Endothelial cell of umbilical vein (primary cell): ENCODE data around the gene FOXP1. TPM values are rescaled to one million over a fixed set of nuclear protein-coding genes. Genes with fewer than 3 reads are reported as not detected.

Experiments used
- BruUV-seq: library from RNA; stranded (reverse); fragments of 400-500 nt; replicated peaks from 2 replicates; lab custom pipeline; 2021; lab: Mats Ljungman, UMichigan
- CTCF ChIA-PET: fragments of 300-600, 350-600 bp; sonication (Branson Sonifier 250); formaldehyde crosslinking; loops from one replicate; lab custom pipeline; 2021; ENCODE audit warnings: antibody characterized with exemption, inconsistent platforms; lab: Charles Lee
- POLR2A ChIA-PET: fragments of 300-600, 350-600 bp; sonication (Branson Sonifier 250); formaldehyde crosslinking; loops from one replicate; lab custom pipeline; 2021; ENCODE audit warnings: antibody characterized with exemption, inconsistent platforms; lab: Charles Lee
- DNase-seq: peaks from one replicate; pipeline ENCODE4 v3.0.0-alpha.2; 2011; ENCODE audit warnings: low read depth, low spot score
- FAIRE-seq: peaks from 2 replicates; lab custom pipeline; 2011; peaks lifted over from hg19 to GRCh38; lab: Jason Lieb, UNC
- H2AFZ ChIP-seq: 2 replicates; pipeline ENCODE4 v1.6.0; 2012; ENCODE audit warnings: low read depth, low read length, control low read depth, inconsistent platforms
- H3K27ac ChIP-seq: 2 replicates; pipeline ENCODE4 v1.5.1; 2011; ENCODE audit warnings: low read depth, mild to moderate bottlenecking, control low read depth, low read length, moderate library complexity; ENCODE audit not compliant: insufficient read depth
- H3K27me3 ChIP-seq, 2 experiments: 2 replicates each; pipeline versions ENCODE4 v1.6.0 to v1.6.1; 2011; ENCODE audit warnings: low read length in 2 of 2, mixed read lengths in 1 of 2; ENCODE audit not compliant: control insufficient read depth in 2 of 2, insufficient read depth in 2 of 2
- H3K36me3 ChIP-seq, 2 experiments: 2 replicates in 1 of 2; 3 replicates in 1 of 2; pipeline ENCODE4 v1.5.1; 2011; ENCODE audit warnings: low read length in 2 of 2, mild to moderate bottlenecking in 1 of 2, moderate library complexity in 1 of 2; ENCODE audit not compliant: control insufficient read depth in 2 of 2, insufficient read depth in 2 of 2; ENCODE audit errors: extremely low read depth in 1 of 2
- H3K4me1 ChIP-seq: 3 replicates; pipeline ENCODE4 v1.5.1; 2011; ENCODE audit warnings: mild to moderate bottlenecking, low read length; ENCODE audit not compliant: control insufficient read depth, insufficient read depth; ENCODE audit errors: extremely low read depth
- H3K4me2 ChIP-seq: 2 replicates; pipeline ENCODE4 v1.6.1; 2011; ENCODE audit warnings: low read length, control low read depth, mixed read lengths; ENCODE audit not compliant: insufficient read depth
- H3K4me3 ChIP-seq, 3 experiments: fragments of 200-600 bp in 1 of 3; sonication (generic), shearing (Covaris generic) in 1 of 3; replicated peaks in 1 of 3; 2 replicates each; pipeline ENCODE4 v1.5.1; 2011 to 2016; ENCODE audit warnings: control low read depth in 3 of 3, low read length in 3 of 3, mild to moderate bottlenecking in 2 of 3, inconsistent platforms in 1 of 3, low read depth in 1 of 3, moderate library complexity in 1 of 3; ENCODE audit not compliant: insufficient read depth in 1 of 3
- H3K79me2 ChIP-seq: 2 replicates; pipeline ENCODE4 v1.6.0; 2012; ENCODE audit warnings: low read length, inconsistent platforms; ENCODE audit not compliant: control insufficient read depth, insufficient read depth
- H3K9ac ChIP-seq: replicated peaks from 2 replicates; pipeline ENCODE3; 2011; ENCODE audit warnings: low read length, control low read depth; ENCODE audit not compliant: insufficient read depth; ENCODE audit errors: extremely low read depth
- H3K9me1 ChIP-seq: replicated peaks from 3 replicates; pipeline ENCODE4 v1.6.0; 2011; ENCODE audit warnings: mild to moderate bottlenecking, low read length; ENCODE audit not compliant: control insufficient read depth, insufficient read depth; ENCODE audit errors: extremely low read depth
- H3K9me3 ChIP-seq: replicated peaks from 2 replicates; pipeline ENCODE4 v1.5.1; 2012; ENCODE audit warnings: low read length, inconsistent platforms; ENCODE audit not compliant: control insufficient read depth, insufficient read depth
- H4K20me1 ChIP-seq: replicated peaks from 2 replicates; pipeline ENCODE3; 2011; ENCODE audit warnings: mild to moderate bottlenecking, low read length; ENCODE audit not compliant: control insufficient read depth, insufficient read depth; ENCODE audit errors: extremely low read depth
- EZH2 ChIP-seq: IDR thresholded peaks from 2 replicates; pipeline ENCODE4 v1.6.1; 2012; ENCODE audit warnings: borderline replicate concordance, low read depth, mild to moderate bottlenecking, moderate library complexity, low read length, inconsistent platforms; ENCODE audit not compliant: severe bottlenecking
- FOS ChIP-seq: IDR thresholded peaks from 2 replicates; pipeline ENCODE4 v1.6.1; 2011; ENCODE audit warnings: mild to moderate bottlenecking, low read length, moderate library complexity, borderline replicate concordance; ENCODE audit not compliant: insufficient read depth
- GATA2 ChIP-seq: IDR thresholded peaks from 2 replicates; pipeline ENCODE4 v1.7.0; 2011; ENCODE audit warnings: low read depth, mild to moderate bottlenecking, moderate library complexity, mixed read lengths, low read length; ENCODE audit not compliant: insufficient read length, insufficient read depth
- JUN ChIP-seq: IDR thresholded peaks from 2 replicates; pipeline ENCODE4 v1.6.1; 2011; ENCODE audit warnings: borderline replicate concordance, low read depth; ENCODE audit not compliant: insufficient read length, insufficient read depth
- MYC ChIP-seq: IDR thresholded peaks from one replicate; pipeline ENCODE4 v1.6.1; 2011; ENCODE audit warnings: mild to moderate bottlenecking, low read depth, low read length
- POLR2A ChIP-seq: IDR thresholded peaks from 2 replicates; pipeline ENCODE4 v1.6.1; 2012; ENCODE audit warnings: low read depth, mild to moderate bottlenecking, control low read depth, low read length
- POLR2AphosphoS5 ChIP-seq: IDR thresholded peaks from 2 replicates; pipeline ENCODE4 v1.6.1; 2012; ENCODE audit warnings: low read depth, mild to moderate bottlenecking, control low read depth, low read length, moderate library complexity; ENCODE audit not compliant: insufficient read depth
- dilution Hi-C: fragments of 300-500 bp; cut with MboI; formaldehyde crosslinking; loops from one replicate; pipeline ENCODE4 v1.15.0; 2019; ENCODE audit warnings: low sequenced_read_pairs; ENCODE audit not compliant: extremely low pct_ligation_motif_present
- intact Hi-C: fragments of 100-400 bp; cut with micrococcal nuclease; formaldehyde crosslinking; loops from one replicate; pipeline ENCODE4 v1.10.0; 2022
- polyA plus RNA-seq, 4 experiments: library from polyadenylated mRNA; depleted of rRNA in 3 of 4; stranded (reverse) in 3 of 4; unstranded in 1 of 4; fragments of >200 nt; gene quantifications; 2 replicates each; pipeline versions ENCODE4 v1.2.1 to v1.2.3, GENCODE V29; 2011 to 2012; ENCODE audit warnings: missing spikeins in 1 of 4
- total RNA-seq: library from RNA; stranded (reverse); gene quantifications from 2 replicates; pipeline ENCODE4 v1.2.3, GENCODE V29; 2021
- TF ChIP-seq, protein P1 (sequence below), 2 donors: IDR thresholded peaks; 1 replicate in 1 of 2; 2 replicates in 1 of 2; pipeline ENCODE4 v1.5.1; 2011; ENCODE audit warnings: low read length in 2 of 2, mild to moderate bottlenecking in 2 of 2, moderate library complexity in 2 of 2, control low read depth in 1 of 2, inconsistent platforms in 1 of 2, low read depth in 1 of 2; ENCODE audit not compliant: insufficient read depth in 1 of 2; ENCODE audit errors: extremely low read depth in 1 of 2
- TF ChIP-seq, protein P2 (sequence below): IDR thresholded peaks from 2 replicates; pipeline ENCODE4 v1.6.1; 2011; ENCODE audit not compliant: insufficient read depth, insufficient read length

Gene FOXP1
- total and polyA plus RNA-seq, 2 donors (not counting 3 experiments of a cell fraction or from before 2014, with no cell fraction given) = 41.0 to 107 TPM

DNA sequence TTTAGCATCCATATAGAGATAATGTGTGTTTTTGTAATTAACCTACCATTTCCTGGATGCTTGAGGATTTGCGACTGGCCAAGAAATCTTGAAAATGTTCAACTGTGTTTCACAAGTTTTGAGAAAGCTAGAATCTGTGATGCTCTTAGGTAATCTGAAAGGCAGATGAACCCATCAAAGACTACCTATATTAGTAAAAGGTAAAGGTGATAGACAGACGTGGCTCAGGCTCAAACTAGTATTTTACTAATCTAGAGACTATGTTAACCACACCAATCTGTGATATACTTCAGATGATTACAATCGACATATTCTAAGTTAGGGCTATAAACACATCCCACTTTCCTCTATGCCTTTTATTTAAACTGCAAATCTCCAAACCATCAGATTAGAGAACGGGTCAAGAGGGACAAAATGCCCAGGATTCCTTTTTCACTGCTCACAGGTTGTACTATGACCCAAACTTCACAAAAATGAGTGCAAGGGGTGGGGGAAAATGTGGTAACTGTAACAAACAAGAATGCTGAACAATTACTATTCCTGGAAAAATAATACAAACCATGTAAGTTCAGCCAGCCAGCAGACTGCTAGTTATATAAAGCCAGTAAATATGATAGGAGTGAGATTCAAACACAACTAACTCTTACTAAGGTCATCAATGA lies 295.1 kb downstream of the FOXP1 start:
- Histone ChIP-seq H3K9ac (no peak overlapping the region), H4K20me1 (no peaks in the 10 kb centered on the region), H3K4me2 (no peak overlapping the region), H3K27me3 (no peaks in the 10 kb centered on the region), H3K9me1 (no peaks in the 10 kb centered on the region), H2AFZ (no peak overlapping the region), H3K9me3 (no peaks in the 10 kb centered on the region), H3K4me1 (peaks cover 5% of the 10 kb centered on the region), H3K27ac (no peak overlapping the region), H3K79me2 (no peaks in the 10 kb centered on the region), H3K4me3 (no peak overlapping the region), H3K36me3 (no peaks in the 10 kb centered on the region)
- ChIA-PET CTCF (no interaction called here), POLR2A (no interaction called here)
- DNase-seq = no peak
- TF ChIP-seq MYC = no peak
- TF ChIP-seq EZH2 = no peak
- TF ChIP-seq POLR2A = no peak
- TF ChIP-seq, protein P1, sequence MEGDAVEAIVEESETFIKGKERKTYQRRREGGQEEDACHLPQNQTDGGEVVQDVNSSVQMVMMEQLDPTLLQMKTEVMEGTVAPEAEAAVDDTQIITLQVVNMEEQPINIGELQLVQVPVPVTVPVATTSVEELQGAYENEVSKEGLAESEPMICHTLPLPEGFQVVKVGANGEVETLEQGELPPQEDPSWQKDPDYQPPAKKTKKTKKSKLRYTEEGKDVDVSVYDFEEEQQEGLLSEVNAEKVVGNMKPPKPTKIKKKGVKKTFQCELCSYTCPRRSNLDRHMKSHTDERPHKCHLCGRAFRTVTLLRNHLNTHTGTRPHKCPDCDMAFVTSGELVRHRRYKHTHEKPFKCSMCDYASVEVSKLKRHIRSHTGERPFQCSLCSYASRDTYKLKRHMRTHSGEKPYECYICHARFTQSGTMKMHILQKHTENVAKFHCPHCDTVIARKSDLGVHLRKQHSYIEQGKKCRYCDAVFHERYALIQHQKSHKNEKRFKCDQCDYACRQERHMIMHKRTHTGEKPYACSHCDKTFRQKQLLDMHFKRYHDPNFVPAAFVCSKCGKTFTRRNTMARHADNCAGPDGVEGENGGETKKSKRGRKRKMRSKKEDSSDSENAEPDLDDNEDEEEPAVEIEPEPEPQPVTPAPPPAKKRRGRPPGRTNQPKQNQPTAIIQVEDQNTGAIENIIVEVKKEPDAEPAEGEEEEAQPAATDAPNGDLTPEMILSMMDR (IDR thresholded peaks at IDR 0.05; ENCODE audit: extremely low read depth in 1 of 2, insufficient read depth in 1 of 2, low read depth in 1 of 2, low read length in 2 of 2) = no peak
- no peak for TF ChIP-seq POLR2AphosphoS5
- TF ChIP-seq, protein P2, sequence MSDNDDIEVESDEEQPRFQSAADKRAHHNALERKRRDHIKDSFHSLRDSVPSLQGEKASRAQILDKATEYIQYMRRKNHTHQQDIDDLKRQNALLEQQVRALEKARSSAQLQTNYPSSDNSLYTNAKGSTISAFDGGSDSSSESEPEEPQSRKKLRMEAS = no peak
- no peak for TF ChIP-seq JUN
- no peak for TF ChIP-seq FOS
- TF ChIP-seq GATA2 = no peak
- no TSS peak for BruUV-seq
- dilution Hi-C loops = no loop called here
- FAIRE-seq = no peak
- intact Hi-C loops = no loop called here
